KOPT-K1 (cell line): ENCODE results near the gene RPS21.

ENCODE experiments used
- H3K27ac ChIP-seq: fragments of 200-600 bp; sonication (generic); 2 replicates; pipeline ENCODE4 v1.5.1; 2016; ENCODE audit warnings: antibody characterized with exemption, mild to moderate bottlenecking, low read depth, low read length; ENCODE audit not compliant: poor library complexity, severe bottlenecking
- H3K36me3 ChIP-seq: fragments of 200-600 bp; sonication (generic); 2 replicates; pipeline ENCODE4 v1.5.1; 2017; ENCODE audit warnings: antibody characterized with exemption, mild to moderate bottlenecking, low read length, moderate library complexity; ENCODE audit not compliant: insufficient read depth
- H3K9me3 ChIP-seq: fragments of 200-600 bp; sonication (generic); 2 replicates; pipeline ENCODE4 v1.5.1; 2017; ENCODE audit warnings: antibody characterized with exemption, low read length, mild to moderate bottlenecking; ENCODE audit not compliant: insufficient read depth, poor library complexity, severe bottlenecking

Gene RPS21

GRCh38 chr20:62392621-62393334 is 5.9 kb downstream of the RPS21 start:
- Histone ChIP-seq H3K9me3 (no peaks in the 10 kb centered on the region), H3K36me3 (peaks cover 51% of the 10 kb centered on the region), H3K27ac (no peak overlapping the region)

GRCh38 chr20:62393335-62393665 is 6.4 kb downstream of the RPS21 start:
- Histone ChIP-seq H3K27ac (no peak overlapping the region), H3K36me3 (peaks cover 49% of the 10 kb centered on the region), H3K9me3 (no peaks in the 10 kb centered on the region)

- Histone ChIP-seq H3K27ac (no peak overlapping the region), H3K9me3 (no peaks in the 10 kb centered on the region), H3K36me3 (peaks cover 44% of the 10 kb centered on the region)
These were observed 6.9 kb downstream of the RPS21 start for GRCh38 chr20:62393830-62394229.

- H3K27ac ChIP-seq, result no peak overlapping the region
- peaks cover 37% of the 10 kb centered on the region for H3K36me3 ChIP-seq
These were observed 7.6 kb downstream of the RPS21 start for GRCh38 chr20:62394248-62395245.

GRCh38 chr20:62395311-62396242 is 8.7 kb downstream of the RPS21 start:
- Histone ChIP-seq H3K36me3 (peaks cover 26% of the 10 kb centered on the region), H3K9me3 (no peaks in the 10 kb centered on the region), H3K27ac (no peak overlapping the region)

More at GRCh38 chr20:62394248-62395245, 7.6 kb downstream of the RPS21 start:
- H3K9me3 ChIP-seq, result no peaks in the 10 kb centered on the region

- H3K36me3 ChIP-seq, result peaks cover 17% of the 10 kb centered on the region; the same call in 1 of the 2 replicates
- no peak overlapping the region for H3K27ac ChIP-seq
- H3K9me3 ChIP-seq, result no peaks in the 10 kb centered on the region
These were observed 9.7 kb downstream of the RPS21 start for GRCh38 chr20:62396367-62397239.

GRCh38 chr20:62398120-62398821 is 11.4 kb downstream of the RPS21 start:
- H3K36me3 ChIP-seq, result peaks cover 11% of the 10 kb centered on the region; the same call in 1 of the 2 replicates
- no peak overlapping the region for H3K27ac ChIP-seq

GRCh38 chr20:62400021-62400420 is 13.1 kb downstream of the RPS21 start:
- Histone ChIP-seq H3K9me3 (no peaks in the 10 kb centered on the region), H3K36me3 (peaks cover 5% of the 10 kb centered on the region; the same call in 1 of the 2 replicates), H3K27ac (no peak overlapping the region)

More at GRCh38 chr20:62398120-62398821, 11.4 kb downstream of the RPS21 start:
- H3K9me3 ChIP-seq, result no peaks in the 10 kb centered on the region

- H3K9me3 ChIP-seq, result no peaks in the 10 kb centered on the region
- peaks cover 5% of the 10 kb centered on the region; the same call in 1 of the 2 replicates for H3K36me3 ChIP-seq
- no peak overlapping the region for H3K27ac ChIP-seq
These were observed 13.6 kb downstream of the RPS21 start for GRCh38 chr20:62400541-62400940.

- Histone ChIP-seq H3K27ac (no peak overlapping the region), H3K36me3 (peaks cover 5% of the 10 kb centered on the region; the same call in 1 of the 2 replicates), H3K9me3 (no peaks in the 10 kb centered on the region)
These were observed 14.5 kb downstream of the RPS21 start for GRCh38 chr20:62401331-62401779.

- Histone ChIP-seq H3K27ac (no peak overlapping the region), H3K9me3 (no peaks in the 10 kb centered on the region), H3K36me3 (peaks cover 5% of the 10 kb centered on the region; the same call in 1 of the 2 replicates)
These were observed 15.7 kb downstream of the RPS21 start for GRCh38 chr20:62402456-62403150.

GRCh38 chr20:62403331-62403730 is 16.4 kb downstream of the RPS21 start:
- Histone ChIP-seq H3K9me3 (no peaks in the 10 kb centered on the region), H3K36me3 (no peaks in the 10 kb centered on the region; the same call in 1 of the 2 replicates), H3K27ac (no peak overlapping the region)
